K562 (cell line): Measurements from ENCODE around the gene INTS1. TPM values are rescaled to one million over a fixed set of nuclear protein-coding genes. Genes with fewer than 3 reads are reported as not detected.
"Not testable (repeated sequence)": the region's sequence is repeated elsewhere in the genome, so short reads cannot be mapped to it uniquely, and the experiment has no call there.

ENCODE experiments used
- ATAC-seq: fragments of 200-7000 bp; cut with Tn5 transposase; 3 replicates; pipeline ENCODE4 v1.9.1; 2020; ENCODE audit warnings: moderate library complexity
- BruUV-seq: library from RNA; stranded (reverse); fragments of 400-500 nt; replicated peaks from 2 replicates; lab custom pipeline; 2021; lab: Mats Ljungman, UMichigan
- CTCF ChIA-PET: fragments of 300-600 bp; formaldehyde crosslinking; extraction: SDS; loops from one replicate; lab custom pipeline; 2021; ENCODE audit warnings: low intra/inter-chr PET ratio; lab: Yijun Ruan, JAX
- POLR2A ChIA-PET: fragments of 300-600, 350-650 bp; sonication (Branson Sonifier 250); formaldehyde crosslinking; extraction: SDS; loops from one replicate; lab custom pipeline; 2021; ENCODE audit warnings: antibody characterized with exemption, inconsistent platforms; lab: Yijun Ruan, JAX
- DNase-seq, 4 experiments: peaks; one replicate each; pipeline versions ENCODE4 v3.0.0 to v3.0.0-alpha.2; 2011 to 2018; ENCODE audit warnings: low spot score in 3 of 4, mixed read lengths in 3 of 4; ENCODE audit errors: extremely low read depth in 1 of 4
- FAIRE-seq: peaks from 2 replicates; lab custom pipeline; 2011; peaks lifted over from hg19 to GRCh38; lab: Jason Lieb, UNC
- H2AFZ ChIP-seq: 2 replicates; pipeline ENCODE4 v1.6.0; 2011; ENCODE audit warnings: low read depth, low read length, control low read depth, inconsistent platforms
- H3K27ac ChIP-seq: fragments of 200-600 bp; 3 replicates; pipeline ENCODE4 v1.8.0; 2011; ENCODE audit warnings: low read depth, mild to moderate bottlenecking, control low read depth, inconsistent platforms, low read length, moderate library complexity, mixed read lengths; ENCODE audit errors: extremely low read depth
- H3K27me3 ChIP-seq, 2 experiments: fragments of 300-600 bp in 1 of 2; 2 replicates in 1 of 2; 3 replicates in 1 of 2; pipeline versions ENCODE4 v1.6.0 to v1.8.0; 2011; ENCODE audit warnings: inconsistent platforms in 2 of 2, low read length in 2 of 2, mild to moderate bottlenecking in 1 of 2, mixed read lengths in 1 of 2, moderate library complexity in 1 of 2; ENCODE audit not compliant: control insufficient read depth in 2 of 2, insufficient read depth in 2 of 2
- H3K36me3 ChIP-seq: fragments of 300-600 bp; 3 replicates; pipeline ENCODE4 v1.8.0; 2011; ENCODE audit warnings: mild to moderate bottlenecking, low read length, inconsistent platforms; ENCODE audit not compliant: control insufficient read depth, insufficient read depth
- H3K4me1 ChIP-seq, 2 experiments: fragments of 200-600 bp in 1 of 2; replicated peaks in 1 of 2; 2 replicates in 1 of 2; 3 replicates in 1 of 2; pipeline versions ENCODE4 v1.5.1 to v1.8.0; 2011; ENCODE audit warnings: inconsistent platforms in 2 of 2, low read length in 2 of 2, mild to moderate bottlenecking in 1 of 2, mixed read lengths in 1 of 2, moderate library complexity in 1 of 2; ENCODE audit not compliant: control insufficient read depth in 2 of 2, insufficient read depth in 2 of 2
- H3K4me2 ChIP-seq: 2 replicates; pipeline ENCODE4 v1.6.1; 2011; ENCODE audit warnings: low read length, control low read depth, inconsistent platforms, mixed read lengths; ENCODE audit not compliant: insufficient read depth
- H3K4me3 ChIP-seq: fragments of 200-600 bp; sonication (generic), shearing (Covaris generic); 2 replicates; pipeline ENCODE4 v1.5.1; 2016; ENCODE audit warnings: control low read depth, inconsistent platforms
- H3K79me2 ChIP-seq: fragments of 200-600 bp; 3 replicates; pipeline ENCODE4 v1.8.0; 2011; ENCODE audit warnings: low read length, inconsistent platforms; ENCODE audit not compliant: control insufficient read depth, insufficient read depth
- H3K9ac ChIP-seq, 2 experiments: 2 replicates each; pipeline versions ENCODE4 v1.6.0 to v1.6.1; 2011; ENCODE audit warnings: low read depth in 2 of 2, low read length in 2 of 2, control low read depth in 1 of 2, inconsistent platforms in 1 of 2, mild to moderate bottlenecking in 1 of 2, mixed read lengths in 1 of 2; ENCODE audit not compliant: insufficient read depth in 1 of 2
- H3K9me1 ChIP-seq: one replicate; pipeline ENCODE4 v1.6.0; 2011; ENCODE audit warnings: inconsistent platforms, mild to moderate bottlenecking, low read length, moderate library complexity; ENCODE audit not compliant: control insufficient read depth, insufficient read depth
- H3K9me3 ChIP-seq: replicated peaks from 2 replicates; pipeline ENCODE4 v1.5.1; 2011; ENCODE audit warnings: low read depth, low read length, inconsistent platforms; ENCODE audit not compliant: control insufficient read depth, insufficient read depth
- H4K20me1 ChIP-seq: replicated peaks from 2 replicates; pipeline ENCODE4 v1.6.1; 2011; ENCODE audit warnings: low read length, inconsistent platforms, mixed read lengths; ENCODE audit not compliant: control insufficient read depth, insufficient read depth
- ZBTB33 ChIP-seq: sonication (generic); formaldehyde crosslinking; IDR thresholded peaks from 2 replicates; pipeline ENCODE4 v1.8.1; 2023; ENCODE audit warnings: mild to moderate bottlenecking, missing genetic modification reagents
- WGBS: fragments of 100-300 bp; shearing (Covaris generic); methylation state at CpG from one replicate; pipeline ENCODE4 v1.1.6; 2016; ENCODE audit warnings: low coverage, mixed read lengths; ENCODE audit not compliant: insufficient coverage; ENCODE audit errors: missing lambda C conversion rate; 5-methylcytosine and 5-hydroxymethylcytosine counted together
- in situ Hi-C: fragments of 300-500 bp; cut with MboI; formaldehyde crosslinking; loops from 4 replicates; pipeline ENCODE4 v1.15.0; 2018; ENCODE audit warnings: inconsistent platforms, mixed read lengths
- intact Hi-C: fragments of 100-400 bp; cut with micrococcal nuclease; formaldehyde crosslinking; loops from 2 replicates; pipeline ENCODE4 v1.14.2; 2022
- polyA plus RNA-seq, 8 experiments: library from polyadenylated mRNA; depleted of rRNA in 4 of 8; stranded (reverse) in 5 of 8; unstranded in 3 of 8; fragments of >200 nt; fragmentation: Nextera tagmentation in 2 of 8; fragmentation: Illumina TruSeq in 1 of 8; extraction: Ambion mirVana in 2 of 8; extraction: Trizol in 1 of 8; gene quantifications; 2 replicates each; pipeline versions ENCODE4 v1.2.1 to v1.2.3, GENCODE V29; 2011 to 2014; ENCODE audit warnings: inconsistent platforms in 1 of 8, missing spikeins in 1 of 8
- total RNA-seq, 7 experiments: library from RNA; depleted of rRNA in 6 of 7; stranded (reverse); fragments of >200 nt in 6 of 7; fragmentation: Illumina TruSeq in 2 of 7; extraction: Trizol in 2 of 7; gene quantifications; 2 replicates each; pipeline versions ENCODE4 v1.2.1 to v1.2.3, GENCODE V29; 2011 to 2021; ENCODE audit warnings: low replicate concordance in 1 of 7

Gene INTS1
- total and polyA plus RNA-seq, 9 of the 15 experiments (the other 6 are each of a cell fraction or from before 2014, with no cell fraction given): 0.34 to 119 (median 18.5) TPM

- H3K79me2 ChIP-seq, H3K4me3 ChIP-seq, DNase-seq, H4K20me1 ChIP-seq, H3K27me3 ChIP-seq, H3K9me3 ChIP-seq, in situ Hi-C loops, ATAC-seq, CTCF ChIA-PET, intact Hi-C loops, H3K9ac ChIP-seq, H3K27ac ChIP-seq, FAIRE-seq, H2AFZ ChIP-seq, BruUV-seq, POLR2A ChIA-PET, H3K4me2 ChIP-seq, H3K9me1 ChIP-seq: not testable (repeated sequence)
- WGBS: 96% methylated on average over 17 of the region's 42 CpGs
- peaks cover 76% of the 10 kb centered on the region for H3K36me3 ChIP-seq
- peaks cover 0 to 71% of the 10 kb centered on the region in 2 experiments; a peak in 2 of 5 replicates for H3K4me1 ChIP-seq
- peak; percentile 88; the same call in 1 of the 2 replicates for TF ChIP-seq ZBTB33 (CRISPR knock-in tag)
Observed at GRCh38 chr7:1443587-1444200, 60.5 kb downstream of the INTS1 start.
